SK-N-SH (cell line): Measurements from ENCODE around the gene SLC25A30. TPM values are rescaled to one million over a fixed set of nuclear protein-coding genes. Genes with fewer than 3 reads are reported as not detected.

ENCODE experiments used
- CTCF ChIA-PET: fragments of 300-600, 350-600 bp; formaldehyde crosslinking; extraction: SDS; loops from one replicate; lab custom pipeline; 2021; lab: Yijun Ruan, JAX
- POLR2A ChIA-PET: fragments of 350-600 bp; sonication (Branson Sonifier 250); formaldehyde crosslinking; extraction: SDS; loops from one replicate; lab custom pipeline; 2020; ENCODE audit warnings: antibody characterized with exemption, inconsistent platforms; lab: Yijun Ruan, JAX
- DNase-seq: peaks from one replicate; pipeline ENCODE4 v3.0.0; 2012
- H2AFZ ChIP-seq: fragments of 200-600 bp; sonication (generic); 2 replicates; pipeline ENCODE4 v1.8.1; 2016; ENCODE audit warnings: antibody characterized with exemption, mild to moderate bottlenecking, low read depth
- H3F3A ChIP-seq: fragments of 200-600 bp; sonication (generic); replicated peaks from 2 replicates; pipeline ENCODE3; 2016; ENCODE audit warnings: antibody characterized with exemption, mild to moderate bottlenecking; ENCODE audit not compliant: insufficient read depth
- H3K27ac ChIP-seq, 2 experiments: fragments of 200-500 bp in 1 of 2; fragments of 200-600 bp in 1 of 2; sonication (Bioruptor generic) in 1 of 2; sonication (generic), shearing (Covaris generic) in 1 of 2; 2 replicates each; pipeline versions ENCODE4 v1.5.1 to v1.6.1; 2014 to 2016; ENCODE audit warnings: low read depth in 2 of 2, inconsistent platforms in 1 of 2, low read length in 1 of 2, mild to moderate bottlenecking in 1 of 2, mixed read lengths in 1 of 2
- H3K27me3 ChIP-seq: fragments of 200-600 bp; sonication (generic), shearing (Covaris generic); 2 replicates; pipeline ENCODE4 v1.6.1; 2016; ENCODE audit warnings: mixed run types; ENCODE audit not compliant: insufficient read depth
- H3K36me3 ChIP-seq, 2 experiments: fragments of 200-500 bp in 1 of 2; fragments of 200-600 bp in 1 of 2; sonication (Bioruptor generic) in 1 of 2; sonication (generic) in 1 of 2; replicated peaks in 1 of 2; 2 replicates each; pipeline versions ENCODE3 to v1.5.1; 2014 to 2016; ENCODE audit warnings: low read length in 1 of 2, mild to moderate bottlenecking in 1 of 2; ENCODE audit not compliant: insufficient read depth in 2 of 2, control insufficient read depth in 1 of 2
- H3K4me1 ChIP-seq, 2 experiments: fragments of 200-500 bp in 1 of 2; fragments of 200-600 bp in 1 of 2; sonication (Bioruptor generic) in 1 of 2; sonication (generic), shearing (Covaris generic) in 1 of 2; 2 replicates each; pipeline versions ENCODE4 v1.5.1 to v1.6.1; 2014 to 2016; ENCODE audit warnings: low read depth in 1 of 2, low read length in 1 of 2, mixed run types in 1 of 2; ENCODE audit not compliant: insufficient read depth in 2 of 2, control insufficient read depth in 1 of 2
- H3K4me2 ChIP-seq: fragments of 200-600 bp; sonication (generic), shearing (Covaris generic); 2 replicates; pipeline ENCODE4 v1.6.1; 2017; ENCODE audit warnings: mixed run types
- H3K4me3 ChIP-seq, 2 experiments: fragments of 200-500 bp in 1 of 2; fragments of 200-600 bp in 1 of 2; sonication (Bioruptor generic) in 1 of 2; sonication (generic), shearing (Covaris generic) in 1 of 2; 2 replicates each; pipeline versions ENCODE4 v1.5.1 to v1.8.1; 2014 to 2016; ENCODE audit warnings: low read depth in 2 of 2, inconsistent platforms in 1 of 2, low read length in 1 of 2, mild to moderate bottlenecking in 1 of 2, mixed read lengths in 1 of 2, moderate library complexity in 1 of 2
- H3K79me2 ChIP-seq: fragments of 200-600 bp; sonication (generic); 2 replicates; pipeline ENCODE4 v1.8.1; 2017; ENCODE audit warnings: mild to moderate bottlenecking; ENCODE audit not compliant: insufficient read depth
- H3K9ac ChIP-seq: fragments of 200-600 bp; sonication (generic); 2 replicates; pipeline ENCODE4 v1.6.1; 2017; ENCODE audit warnings: mixed run types
- H3K9me2 ChIP-seq: fragments of 200-600 bp; sonication (generic); 2 replicates; pipeline ENCODE4 v1.6.1; 2017; ENCODE audit warnings: mixed run types
- H3K9me3 ChIP-seq: fragments of 200-600 bp; sonication (generic); 2 replicates; pipeline ENCODE4 v1.6.1; 2017; ENCODE audit warnings: mixed run types, mild to moderate bottlenecking, moderate library complexity
- H4K20me1 ChIP-seq: fragments of 200-600 bp; sonication (generic); 2 replicates; pipeline ENCODE4 v1.6.1; 2017; ENCODE audit warnings: mild to moderate bottlenecking, mixed run types; ENCODE audit not compliant: insufficient read depth
- CHD2 ChIP-seq: fragments of 150-350 bp; IDR thresholded peaks from 2 replicates; pipeline ENCODE4 v1.6.1; 2018; ENCODE audit warnings: low read length; ENCODE audit not compliant: partially characterized antibody
- ELF1 ChIP-seq: IDR thresholded peaks from 2 replicates; pipeline ENCODE4 v1.4.0; 2012
- EP300 ChIP-seq, 2 experiments: IDR thresholded peaks; 2 replicates each; pipeline versions ENCODE4 v1.4.0 to v1.6.1; 2012; ENCODE audit warnings: borderline replicate concordance in 1 of 2, low read depth in 1 of 2, low read length in 1 of 2
- EZH2phosphoT487 ChIP-seq: fragments of 200-600 bp; sonication (generic); IDR thresholded peaks from 2 replicates; pipeline ENCODE4 v1.6.1; 2017; ENCODE audit warnings: low read depth, mixed run types, mild to moderate bottlenecking, antibody characterized with exemption, moderate library complexity, borderline replicate concordance
- FOXJ3 ChIP-seq: sonication (generic); formaldehyde crosslinking; IDR thresholded peaks from 2 replicates; pipeline ENCODE4 v1.5.1; 2020; ENCODE audit warnings: mild to moderate bottlenecking, missing genetic modification reagents
- FOXM1 ChIP-seq: IDR thresholded peaks from 2 replicates; pipeline ENCODE4 v1.4.0; 2012; ENCODE audit warnings: low read depth, mild to moderate bottlenecking
- GABPA ChIP-seq: IDR thresholded peaks from 2 replicates; pipeline ENCODE4 v1.4.0; 2012; ENCODE audit warnings: low read depth, mild to moderate bottlenecking
- JUND ChIP-seq: IDR thresholded peaks from 2 replicates; pipeline ENCODE4 v1.4.0; 2012
- MXI1 ChIP-seq: IDR thresholded peaks from 2 replicates; pipeline ENCODE4 v1.6.1; 2012; ENCODE audit warnings: mild to moderate bottlenecking, low read depth, low read length, improper control_type of control experiment
- NFIC ChIP-seq: IDR thresholded peaks from 2 replicates; pipeline ENCODE4 v1.4.0; 2012; ENCODE audit warnings: borderline replicate concordance
- POLR2AphosphoS5 ChIP-seq: IDR thresholded peaks from 2 replicates; pipeline ENCODE4 v1.6.1; 2012; ENCODE audit warnings: low read depth, low read length
- RCOR1 ChIP-seq: fragments of 150-350 bp; IDR thresholded peaks from 2 replicates; pipeline ENCODE4 v1.6.1; 2017; ENCODE audit warnings: antibody characterized with exemption, low read length
- TCF12 ChIP-seq: IDR thresholded peaks from 2 replicates; pipeline ENCODE4 v1.4.0; 2012
- TEAD4 ChIP-seq: IDR thresholded peaks from 2 replicates; pipeline ENCODE4 v1.4.0; 2012; ENCODE audit warnings: mild to moderate bottlenecking, borderline replicate concordance; ENCODE audit not compliant: insufficient read depth
- WGBS: methylation state at CpG from one replicate; pipeline ENCODE4 v1.1.6; 2017; ENCODE audit warnings: low lambda C conversion rate; 5-methylcytosine and 5-hydroxymethylcytosine counted together
- polyA plus RNA-seq, 3 experiments: library from polyadenylated mRNA; depleted of rRNA; stranded (reverse); fragments of >200 nt; gene quantifications; 2 replicates each; pipeline ENCODE4 v1.2.3, GENCODE V29; 2012
- TF ChIP-seq, protein P1 (sequence below): IDR thresholded peaks from 2 replicates; pipeline ENCODE4 v1.4.0; 2012; ENCODE audit warnings: low read depth, borderline replicate concordance
- TF ChIP-seq, protein P2 (sequence below): fragments of 200-600 bp; sonication (generic); IDR thresholded peaks from 2 replicates; pipeline ENCODE4 v1.6.1; 2017; ENCODE audit warnings: antibody characterized with exemption, mild to moderate bottlenecking, moderate library complexity
- TF ChIP-seq, protein P3 (sequence below): fragments of 150-350 bp; IDR thresholded peaks from 2 replicates; pipeline ENCODE4 v1.6.1; 2016; ENCODE audit warnings: mild to moderate bottlenecking, low read depth, low read length
- TF ChIP-seq, protein P4 (sequence below): fragments of 150-350 bp; IDR thresholded peaks from 2 replicates; pipeline ENCODE4 v1.6.1; 2017; ENCODE audit warnings: antibody characterized with exemption, low read length, low read depth, borderline replicate concordance
- TF ChIP-seq, protein P5 (sequence below): IDR thresholded peaks from 2 replicates; pipeline ENCODE4 v1.4.0; 2012; ENCODE audit warnings: low read depth

Gene SLC25A30
- polyA plus RNA-seq, 1 of the 3 experiments (the other 2 are of a cell fraction), result 9.6 TPM

DNA sequence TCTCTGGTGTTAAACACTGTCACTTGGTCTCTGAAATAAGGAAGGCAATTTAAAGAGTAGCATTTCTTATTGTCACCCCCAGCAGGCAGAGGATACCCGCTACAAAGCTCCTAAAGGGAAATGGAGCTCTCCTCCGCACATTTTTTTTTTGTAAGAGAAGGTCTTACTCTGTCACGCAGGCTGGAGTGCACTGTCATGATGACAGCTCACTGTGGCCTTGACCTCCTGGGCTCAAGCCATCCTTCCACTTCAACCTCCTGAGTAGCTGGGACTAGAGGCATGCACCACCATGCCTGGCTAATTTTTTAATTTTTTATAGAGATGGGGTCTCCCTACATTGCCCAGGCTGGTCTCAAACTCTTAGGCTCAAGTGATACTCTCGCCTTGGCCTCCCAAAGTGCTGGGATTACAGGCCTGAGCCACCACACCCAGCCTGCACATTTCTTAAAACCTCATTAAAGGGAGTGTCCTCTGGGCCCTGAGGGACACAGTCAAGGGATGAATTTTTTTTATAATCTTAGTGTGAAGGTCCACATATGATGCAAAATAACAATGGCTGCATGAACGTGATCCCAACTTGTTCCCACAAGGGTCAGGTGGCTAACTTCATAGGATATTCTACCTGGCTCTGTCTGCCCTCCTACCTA, 32.1 kb downstream of the SLC25A30 start (continued):
- TF ChIP-seq JUND, result no peak
- no peak for TF ChIP-seq EZH2phosphoT487
- TF ChIP-seq POLR2AphosphoS5, result no peak
- TF ChIP-seq TCF12, result no peak

DNA sequence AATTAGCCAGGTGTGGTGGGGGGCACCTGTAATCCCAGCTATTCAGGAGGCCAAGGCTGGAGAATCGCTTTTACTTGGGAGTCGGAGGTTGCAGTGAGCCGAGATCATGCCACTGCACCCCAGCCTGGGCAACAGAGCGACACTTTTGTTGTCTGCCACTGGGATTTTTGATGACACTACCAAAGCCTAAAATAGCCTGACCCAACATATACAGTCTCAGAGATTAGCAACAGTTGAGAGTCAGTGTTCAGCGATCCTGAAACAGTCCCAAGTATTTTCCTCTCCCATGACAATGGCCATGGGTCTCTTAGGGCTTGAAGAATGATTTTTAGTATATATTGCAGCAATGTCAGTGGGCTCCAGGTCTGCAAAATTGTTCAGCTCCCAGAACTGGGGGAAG, 32.9 kb downstream of the SLC25A30 start:
- Histone ChIP-seq H4K20me1 (no peaks in the 10 kb centered on the region), H2AFZ (no peak overlapping the region), H3K27ac (no peak overlapping the region), H3K9ac (no peak overlapping the region), H3K36me3 (peaks cover 0 to 4% of the 10 kb centered on the region in 2 experiments), H3K27me3 (no peaks in the 10 kb centered on the region), H3K4me2 (no peak overlapping the region), H3F3A (no peaks in the 10 kb centered on the region), H3K9me2 (no peaks in the 10 kb centered on the region), H3K79me2 (no peaks in the 10 kb centered on the region), H3K4me1 (peaks cover 0 to 2% of the 10 kb centered on the region in 2 experiments; a peak in 1 of 4 replicates), H3K4me3 (no peak overlapping the region), H3K9me3 (no peaks in the 10 kb centered on the region)
- ChIA-PET CTCF (interaction anchor here (1.3 to 1.9 kb wide), 2 partner anchors 9 to 45 kb away, joined by 3 to 12 read pairs; partner anchors contain the start of gene TPT1), POLR2A (no interaction called here)
- 99% methylated on average over 5 of the region's 5 CpGs for WGBS
- no peak for DNase-seq
- TF ChIP-seq ELF1 (no peak), FOXM1 (no peak), RCOR1 (no peak), GABPA (no peak), TEAD4 (no peak), NFIC (no peak), CHD2 (no peak), POLR2AphosphoS5 (no peak), MXI1 (no peak), EP300 (IDR thresholded peaks at IDR 0.05; ENCODE audit: borderline replicate concordance in 1 of 2, low read depth in 1 of 2, low read length in 1 of 2) (no peak), FOXJ3 (CRISPR knock-in tag) (no peak)
- TF ChIP-seq, protein P1, sequence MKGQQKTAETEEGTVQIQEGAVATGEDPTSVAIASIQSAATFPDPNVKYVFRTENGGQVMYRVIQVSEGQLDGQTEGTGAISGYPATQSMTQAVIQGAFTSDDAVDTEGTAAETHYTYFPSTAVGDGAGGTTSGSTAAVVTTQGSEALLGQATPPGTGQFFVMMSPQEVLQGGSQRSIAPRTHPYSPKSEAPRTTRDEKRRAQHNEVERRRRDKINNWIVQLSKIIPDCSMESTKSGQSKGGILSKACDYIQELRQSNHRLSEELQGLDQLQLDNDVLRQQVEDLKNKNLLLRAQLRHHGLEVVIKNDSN, result no peak
- TF ChIP-seq, protein P2, sequence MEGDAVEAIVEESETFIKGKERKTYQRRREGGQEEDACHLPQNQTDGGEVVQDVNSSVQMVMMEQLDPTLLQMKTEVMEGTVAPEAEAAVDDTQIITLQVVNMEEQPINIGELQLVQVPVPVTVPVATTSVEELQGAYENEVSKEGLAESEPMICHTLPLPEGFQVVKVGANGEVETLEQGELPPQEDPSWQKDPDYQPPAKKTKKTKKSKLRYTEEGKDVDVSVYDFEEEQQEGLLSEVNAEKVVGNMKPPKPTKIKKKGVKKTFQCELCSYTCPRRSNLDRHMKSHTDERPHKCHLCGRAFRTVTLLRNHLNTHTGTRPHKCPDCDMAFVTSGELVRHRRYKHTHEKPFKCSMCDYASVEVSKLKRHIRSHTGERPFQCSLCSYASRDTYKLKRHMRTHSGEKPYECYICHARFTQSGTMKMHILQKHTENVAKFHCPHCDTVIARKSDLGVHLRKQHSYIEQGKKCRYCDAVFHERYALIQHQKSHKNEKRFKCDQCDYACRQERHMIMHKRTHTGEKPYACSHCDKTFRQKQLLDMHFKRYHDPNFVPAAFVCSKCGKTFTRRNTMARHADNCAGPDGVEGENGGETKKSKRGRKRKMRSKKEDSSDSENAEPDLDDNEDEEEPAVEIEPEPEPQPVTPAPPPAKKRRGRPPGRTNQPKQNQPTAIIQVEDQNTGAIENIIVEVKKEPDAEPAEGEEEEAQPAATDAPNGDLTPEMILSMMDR, result no peak
- TF ChIP-seq, protein P3, sequence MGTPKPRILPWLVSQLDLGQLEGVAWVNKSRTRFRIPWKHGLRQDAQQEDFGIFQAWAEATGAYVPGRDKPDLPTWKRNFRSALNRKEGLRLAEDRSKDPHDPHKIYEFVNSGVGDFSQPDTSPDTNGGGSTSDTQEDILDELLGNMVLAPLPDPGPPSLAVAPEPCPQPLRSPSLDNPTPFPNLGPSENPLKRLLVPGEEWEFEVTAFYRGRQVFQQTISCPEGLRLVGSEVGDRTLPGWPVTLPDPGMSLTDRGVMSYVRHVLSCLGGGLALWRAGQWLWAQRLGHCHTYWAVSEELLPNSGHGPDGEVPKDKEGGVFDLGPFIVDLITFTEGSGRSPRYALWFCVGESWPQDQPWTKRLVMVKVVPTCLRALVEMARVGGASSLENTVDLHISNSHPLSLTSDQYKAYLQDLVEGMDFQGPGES, result no peak
- TF ChIP-seq, protein P4, sequence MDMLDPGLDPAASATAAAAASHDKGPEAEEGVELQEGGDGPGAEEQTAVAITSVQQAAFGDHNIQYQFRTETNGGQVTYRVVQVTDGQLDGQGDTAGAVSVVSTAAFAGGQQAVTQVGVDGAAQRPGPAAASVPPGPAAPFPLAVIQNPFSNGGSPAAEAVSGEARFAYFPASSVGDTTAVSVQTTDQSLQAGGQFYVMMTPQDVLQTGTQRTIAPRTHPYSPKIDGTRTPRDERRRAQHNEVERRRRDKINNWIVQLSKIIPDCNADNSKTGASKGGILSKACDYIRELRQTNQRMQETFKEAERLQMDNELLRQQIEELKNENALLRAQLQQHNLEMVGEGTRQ, result no peak
- TF ChIP-seq, protein P5, sequence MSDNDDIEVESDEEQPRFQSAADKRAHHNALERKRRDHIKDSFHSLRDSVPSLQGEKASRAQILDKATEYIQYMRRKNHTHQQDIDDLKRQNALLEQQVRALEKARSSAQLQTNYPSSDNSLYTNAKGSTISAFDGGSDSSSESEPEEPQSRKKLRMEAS, result no peak
